ENCODE data around the gene TENM3.

- TF ChIP-seq, protein P1, sequence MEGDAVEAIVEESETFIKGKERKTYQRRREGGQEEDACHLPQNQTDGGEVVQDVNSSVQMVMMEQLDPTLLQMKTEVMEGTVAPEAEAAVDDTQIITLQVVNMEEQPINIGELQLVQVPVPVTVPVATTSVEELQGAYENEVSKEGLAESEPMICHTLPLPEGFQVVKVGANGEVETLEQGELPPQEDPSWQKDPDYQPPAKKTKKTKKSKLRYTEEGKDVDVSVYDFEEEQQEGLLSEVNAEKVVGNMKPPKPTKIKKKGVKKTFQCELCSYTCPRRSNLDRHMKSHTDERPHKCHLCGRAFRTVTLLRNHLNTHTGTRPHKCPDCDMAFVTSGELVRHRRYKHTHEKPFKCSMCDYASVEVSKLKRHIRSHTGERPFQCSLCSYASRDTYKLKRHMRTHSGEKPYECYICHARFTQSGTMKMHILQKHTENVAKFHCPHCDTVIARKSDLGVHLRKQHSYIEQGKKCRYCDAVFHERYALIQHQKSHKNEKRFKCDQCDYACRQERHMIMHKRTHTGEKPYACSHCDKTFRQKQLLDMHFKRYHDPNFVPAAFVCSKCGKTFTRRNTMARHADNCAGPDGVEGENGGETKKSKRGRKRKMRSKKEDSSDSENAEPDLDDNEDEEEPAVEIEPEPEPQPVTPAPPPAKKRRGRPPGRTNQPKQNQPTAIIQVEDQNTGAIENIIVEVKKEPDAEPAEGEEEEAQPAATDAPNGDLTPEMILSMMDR (IDR thresholded peaks at IDR 0.05): no peak
- no peak for TF ChIP-seq ZFX (IDR thresholded peaks at IDR 0.05; ENCODE audit: borderline replicate concordance)
Observed at GRCh38 chr4:182291597-182292270, 48.5 kb downstream of the TENM3 start.
